H1 (cell line): ENCODE results near the gene PPP4R1. TPM values are rescaled to one million over a fixed set of nuclear protein-coding genes. Genes with fewer than 3 reads are reported as not detected.

Experiments used
- CTCF ChIA-PET: fragments of 300-600 bp; sonication (Branson Sonifier 250); formaldehyde crosslinking; loops from one replicate; lab custom pipeline; 2021; ENCODE audit not compliant: partially characterized antibody; lab: Charles Lee
- POLR2A ChIA-PET: fragments of 300-600 bp; sonication (Branson Sonifier 250); formaldehyde crosslinking; loops from one replicate; lab custom pipeline; 2021; ENCODE audit warnings: inconsistent platforms; ENCODE audit not compliant: partially characterized antibody; lab: Charles Lee
- DNase-seq, 2 experiments: peaks; one replicate each; pipeline versions ENCODE4 v3.0.0 to v3.0.0-alpha.2; 2010 to 2022; ENCODE audit warnings: low spot score in 2 of 2, low read depth in 1 of 2, mixed read lengths in 1 of 2
- FAIRE-seq: peaks from 2 replicates; lab custom pipeline; 2011; peaks lifted over from hg19 to GRCh38; lab: Jason Lieb, UNC
- H2AFZ ChIP-seq: 2 replicates; pipeline ENCODE4 v1.8.1; 2012; ENCODE audit warnings: low read length, inconsistent platforms
- H2AK5ac ChIP-seq: 2 replicates; pipeline ENCODE4 v1.6.1; 2013; ENCODE audit warnings: low read depth, low read length
- H2BK120ac ChIP-seq: replicated peaks from 2 replicates; pipeline ENCODE3; 2013; ENCODE audit warnings: low read depth, low read length, inconsistent platforms
- H2BK12ac ChIP-seq: 2 replicates; pipeline ENCODE4 v1.6.1; 2013; ENCODE audit warnings: low read depth, low read length
- H2BK15ac ChIP-seq: 2 replicates; pipeline ENCODE4 v1.6.1; 2013; ENCODE audit warnings: low read length
- H2BK20ac ChIP-seq: 2 replicates; pipeline ENCODE4 v1.6.1; 2013; ENCODE audit warnings: low read length
- H2BK5ac ChIP-seq: 2 replicates; pipeline ENCODE4 v1.6.1; 2013; ENCODE audit warnings: low read depth, low read length
- H3K14ac ChIP-seq: 2 replicates; pipeline ENCODE4 v1.6.1; 2013; ENCODE audit warnings: inconsistent platforms; ENCODE audit not compliant: insufficient read length
- H3K18ac ChIP-seq: 2 replicates; pipeline ENCODE4 v1.6.1; 2013; ENCODE audit warnings: low read length; ENCODE audit errors: extremely low read depth
- H3K23ac ChIP-seq: 2 replicates; pipeline ENCODE4 v1.6.1; 2013; ENCODE audit warnings: inconsistent platforms; ENCODE audit not compliant: insufficient read length
- H3K23me2 ChIP-seq: 2 replicates; pipeline ENCODE4 v1.6.1; 2013; ENCODE audit warnings: low read depth, low read length
- H3K27ac ChIP-seq: 2 replicates; pipeline ENCODE4 v1.6.1; 2011; ENCODE audit warnings: low read depth, low read length, inconsistent platforms
- H3K27me3 ChIP-seq, 4 experiments: replicated peaks in 1 of 4; 1 replicate in 1 of 4; 2 replicates in 3 of 4; pipeline versions ENCODE4 v1.6.1 to v1.8.1; 2011 to 2013; ENCODE audit warnings: low read length in 3 of 4, mild to moderate bottlenecking in 3 of 4, inconsistent platforms in 2 of 4, mixed read lengths in 2 of 4, moderate library complexity in 1 of 4; ENCODE audit not compliant: control insufficient read depth in 3 of 4, insufficient read depth in 3 of 4; ENCODE audit errors: extremely low read depth in 1 of 4
- H3K36me3 ChIP-seq, 4 experiments: 2 replicates each; pipeline versions ENCODE4 v1.6.1 to v1.8.1; 2011 to 2013; ENCODE audit warnings: mild to moderate bottlenecking in 4 of 4, low read length in 3 of 4, moderate library complexity in 2 of 4, control low read depth in 1 of 4, inconsistent platforms in 1 of 4; ENCODE audit not compliant: insufficient read depth in 4 of 4, control insufficient read depth in 2 of 4
- H3K4ac ChIP-seq: replicated peaks from 2 replicates; pipeline ENCODE3; 2013; ENCODE audit warnings: low read length, low read depth, mixed read lengths, inconsistent platforms; ENCODE audit not compliant: insufficient read length
- H3K4me1 ChIP-seq, 4 experiments: replicated peaks in 1 of 4; 1 replicate in 1 of 4; 2 replicates in 3 of 4; pipeline versions ENCODE4 v1.6.1 to v1.8.1; 2011 to 2013; ENCODE audit warnings: low read length in 3 of 4, inconsistent platforms in 2 of 4, mixed read lengths in 1 of 4; ENCODE audit not compliant: insufficient read depth in 4 of 4, control insufficient read depth in 3 of 4
- H3K4me2 ChIP-seq, 2 experiments: 2 replicates each; pipeline versions ENCODE4 v1.6.1 to v1.8.1; 2011 to 2013; ENCODE audit warnings: low read depth in 2 of 2, low read length in 2 of 2, control low read depth in 1 of 2, inconsistent platforms in 1 of 2, mild to moderate bottlenecking in 1 of 2; ENCODE audit not compliant: insufficient read depth in 1 of 2
- H3K4me3 ChIP-seq, 4 experiments: fragments of 200-600, 300-600 bp in 1 of 4; sonication (generic), shearing (Covaris generic), sonication (Bioruptor Twin) in 1 of 4; 2 replicates each; pipeline versions ENCODE4 v1.5.1 to v1.8.1; 2011 to 2016; ENCODE audit warnings: low read length in 4 of 4, low read depth in 3 of 4, control low read depth in 2 of 4, inconsistent platforms in 2 of 4, mild to moderate bottlenecking in 2 of 4, mixed read lengths in 1 of 4, moderate library complexity in 1 of 4; ENCODE audit not compliant: insufficient read depth in 2 of 4; ENCODE audit errors: extremely low read depth in 1 of 4
- H3K56ac ChIP-seq: replicated peaks from 2 replicates; pipeline ENCODE3; 2013; ENCODE audit warnings: low read depth, mild to moderate bottlenecking, mixed read lengths, low read length, inconsistent platforms; ENCODE audit not compliant: insufficient read length
- H3K79me1 ChIP-seq: 2 replicates; pipeline ENCODE4 v1.6.1; 2013; ENCODE audit warnings: low read depth, low read length, control low read depth
- H3K79me2 ChIP-seq, 2 experiments: 2 replicates each; pipeline versions ENCODE4 v1.6.1 to v1.8.1; 2012 to 2013; ENCODE audit warnings: low read length in 2 of 2, mild to moderate bottlenecking in 2 of 2, inconsistent platforms in 1 of 2; ENCODE audit not compliant: insufficient read depth in 2 of 2, control insufficient read depth in 1 of 2
- H3K9ac ChIP-seq, 4 experiments: replicated peaks in 1 of 4; 1 replicate in 1 of 4; 2 replicates in 3 of 4; pipeline versions ENCODE4 v1.6.1 to v1.8.1; 2011 to 2013; ENCODE audit warnings: low read depth in 3 of 4, low read length in 3 of 4, control low read depth in 2 of 4, mild to moderate bottlenecking in 2 of 4, moderate library complexity in 2 of 4, inconsistent platforms in 1 of 4; ENCODE audit errors: extremely low read depth in 1 of 4
- H3K9me3 ChIP-seq, 2 experiments: 2 replicates each; pipeline versions ENCODE4 v1.6.1 to v1.8.1; 2012 to 2013; ENCODE audit warnings: mild to moderate bottlenecking in 2 of 2, moderate library complexity in 2 of 2, control low read depth in 1 of 2, inconsistent platforms in 1 of 2, low read depth in 1 of 2, low read length in 1 of 2, mixed read lengths in 1 of 2; ENCODE audit not compliant: insufficient read depth in 2 of 2
- H4K20me1 ChIP-seq, 2 experiments: replicated peaks in 1 of 2; 2 replicates each; pipeline versions ENCODE3 to v1.8.1; 2011 to 2013; ENCODE audit warnings: inconsistent platforms in 2 of 2, low read length in 2 of 2, mild to moderate bottlenecking in 1 of 2; ENCODE audit not compliant: insufficient read depth in 2 of 2, control insufficient read depth in 1 of 2
- H4K5ac ChIP-seq: 2 replicates; pipeline ENCODE4 v1.6.1; 2013; ENCODE audit warnings: low read length, low read depth, mixed read lengths, inconsistent platforms; ENCODE audit not compliant: insufficient read length
- H4K8ac ChIP-seq: 2 replicates; pipeline ENCODE4 v1.8.0; 2013; ENCODE audit warnings: mild to moderate bottlenecking, moderate library complexity, low read length, inconsistent platforms; ENCODE audit not compliant: insufficient read depth; ENCODE audit errors: extremely low read depth
- H4K91ac ChIP-seq: replicated peaks from 2 replicates; pipeline ENCODE3; 2013; ENCODE audit warnings: low read length, mixed read lengths, inconsistent platforms; ENCODE audit not compliant: insufficient read length
- SIX5 ChIP-seq: IDR thresholded peaks from 2 replicates; pipeline ENCODE4 v1.6.1; 2011; ENCODE audit warnings: mild to moderate bottlenecking, low read depth, low read length
- polyA plus RNA-seq, 7 experiments: library from polyadenylated mRNA; depleted of rRNA in 3 of 7; stranded (reverse) in 5 of 7; unstranded in 2 of 7; fragments of >200 nt in 5 of 7; fragments of 200-250 nt in 2 of 7; gene quantifications; 1 replicate in 5 of 7; 2 replicates in 1 of 7; 4 replicates in 1 of 7; pipeline versions ENCODE4 v1.2.1 to v1.2.3, GENCODE V29; 2011 to 2013; ENCODE audit warnings: missing spikeins in 2 of 7, mixed read lengths in 2 of 7
- total RNA-seq: library from RNA; stranded (reverse); fragmentation: NEBNext Ultra II Directional; extraction: Animal tissue kit (Norgen Biotek cat#: 25700); gene quantifications from 2 replicates; pipeline ENCODE4 v1.2.1, GENCODE V29; 2021

The PPP4R1 gene
- total and polyA plus RNA-seq, 2 of the 8 experiments (the other 6 are each of a cell fraction or from before 2014, with no cell fraction given), result 67.4 to 96.1 TPM

DNA sequence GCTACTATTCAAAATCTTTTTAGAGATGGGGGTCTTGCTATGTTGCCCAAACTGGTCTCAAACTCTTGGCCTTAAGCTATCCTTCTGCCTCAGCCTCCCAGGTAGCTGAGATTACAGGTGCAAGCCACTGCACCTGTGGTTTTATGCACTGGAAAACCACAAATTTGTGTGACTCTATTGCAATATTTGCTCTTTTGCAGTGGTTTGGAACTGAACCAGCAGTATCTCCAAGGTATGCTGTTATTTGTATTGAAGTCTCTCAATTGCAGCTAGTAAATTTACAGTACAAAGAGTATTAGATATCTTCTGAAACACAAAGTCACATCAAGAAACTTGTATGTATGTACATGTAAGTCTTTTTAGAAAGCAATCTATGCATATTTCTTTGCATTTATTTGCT lies 46.2 kb downstream of the PPP4R1 start:
- DNase-seq (no peak), FAIRE-seq (no peak)
- Histone ChIP-seq H3K27me3 (no peaks in the 10 kb centered on the region), H2BK120ac (no peak overlapping the region), H3K79me1 (no peaks in the 10 kb centered on the region), H2BK15ac (no peak overlapping the region), H4K20me1 (peaks cover 0 to 2% of the 10 kb centered on the region in 2 experiments), H3K56ac (no peak overlapping the region), H4K8ac (no peak overlapping the region), H3K36me3 (peaks cover 5 to 34% (median 11%) of the 10 kb centered on the region in 4 experiments; a peak in 5 of 8 replicates), H2BK12ac (no peak overlapping the region), H4K5ac (no peak overlapping the region), H3K79me2 (no peaks in the 10 kb centered on the region), H3K4me1 (no peaks in the 10 kb centered on the region), H2BK5ac (no peak overlapping the region), H2AK5ac (no peak overlapping the region), H3K27ac (no peak overlapping the region), H3K18ac (no peak overlapping the region), H3K9ac (no peak overlapping the region), H3K4me3 (no peak overlapping the region), H3K4ac (no peak overlapping the region), H2BK20ac (no peak overlapping the region), H3K23me2 (no peaks in the 10 kb centered on the region), H3K23ac (no peak overlapping the region), H3K4me2 (no peak overlapping the region), H2AFZ (no peak overlapping the region), H3K14ac (no peak overlapping the region), H4K91ac (no peak overlapping the region), H3K9me3 (no peaks in the 10 kb centered on the region)
- POLR2A ChIA-PET, result no interaction called here
- TF ChIP-seq SIX5, result no peak
- CTCF ChIA-PET, result interaction anchor here (0.7 to 2.3 kb wide), 6 partner anchors 9 to 1675 kb away, joined by 3 to 10 read pairs (median 4); no protein-coding TSS in a partner anchor
